Activated effector memory CD4-positive, alpha-beta T cell treated with Interleukin-2 at 50 U/mL for 16 hours (primary cell): ENCODE measurements around the gene RALGPS1.

Source experiments
- DNase-seq: peaks from one replicate; pipeline ENCODE4 v3.0.0-alpha.2; 2020

Gene RALGPS1

GRCh38 chr9:127212453-127212852 lies 297.9 kb downstream of the RALGPS1 start:
- no peak for DNase-seq

GRCh38 chr9:127213859-127214258 lies 299.3 kb downstream of the RALGPS1 start:
- DNase-seq = no peak

- peak; percentile 35 for DNase-seq
These were observed 300.1 kb downstream of the RALGPS1 start for GRCh38 chr9:127214421-127215267.

DNA sequence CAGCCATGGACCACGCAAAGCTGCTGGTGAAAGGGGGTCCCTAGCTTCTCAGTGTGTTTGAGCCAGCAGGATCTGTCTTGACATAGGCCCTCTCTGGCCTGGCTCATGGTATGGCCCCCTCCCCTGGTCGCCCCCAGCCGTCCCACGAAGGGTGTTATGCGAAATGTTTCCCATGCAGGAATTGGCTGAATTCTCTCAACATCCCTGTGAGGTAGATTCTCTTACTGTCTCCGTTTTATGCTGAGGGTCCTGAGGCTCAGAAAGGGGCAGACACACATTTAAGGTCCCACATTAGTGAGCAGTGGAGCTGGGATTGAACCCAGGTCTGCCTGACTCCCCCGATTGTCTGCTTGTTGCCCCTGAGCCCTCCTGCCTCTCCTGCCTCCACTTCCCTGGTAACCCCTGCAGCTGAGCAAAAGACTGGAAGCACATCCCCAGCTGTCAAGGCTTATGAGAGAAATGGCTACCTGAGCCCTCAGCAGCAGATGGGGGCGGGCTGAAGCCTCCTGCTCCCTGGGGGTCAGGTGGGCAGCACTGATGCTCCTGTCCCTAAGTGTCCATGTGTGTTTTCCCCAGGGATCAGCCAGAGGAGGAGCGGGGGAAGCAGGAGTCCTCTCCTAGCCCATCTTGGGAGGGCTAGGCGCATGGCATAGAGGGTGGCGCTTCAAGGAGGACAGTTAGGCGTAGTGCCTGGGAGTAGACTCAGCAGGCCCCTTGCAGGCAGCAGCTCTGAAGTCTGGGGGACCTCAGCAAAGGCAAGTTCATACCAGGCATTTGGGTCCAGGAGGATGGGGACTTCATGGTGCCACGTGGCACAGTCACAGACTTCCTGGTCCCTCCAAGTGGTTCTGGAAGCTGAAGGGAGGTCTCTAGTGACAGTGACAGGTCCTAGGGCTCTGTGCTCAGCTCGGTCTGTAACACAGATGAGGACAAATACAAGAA lies 301.0 kb downstream of the RALGPS1 start:
- DNase-seq = no peak

- DNase-seq = no peak
These were observed 301.8 kb downstream of the RALGPS1 start for GRCh38 chr9:127216210-127216887.

- DNase-seq = no peak
These were observed 302.3 kb downstream of the RALGPS1 start for GRCh38 chr9:127216888-127217217.

DNA sequence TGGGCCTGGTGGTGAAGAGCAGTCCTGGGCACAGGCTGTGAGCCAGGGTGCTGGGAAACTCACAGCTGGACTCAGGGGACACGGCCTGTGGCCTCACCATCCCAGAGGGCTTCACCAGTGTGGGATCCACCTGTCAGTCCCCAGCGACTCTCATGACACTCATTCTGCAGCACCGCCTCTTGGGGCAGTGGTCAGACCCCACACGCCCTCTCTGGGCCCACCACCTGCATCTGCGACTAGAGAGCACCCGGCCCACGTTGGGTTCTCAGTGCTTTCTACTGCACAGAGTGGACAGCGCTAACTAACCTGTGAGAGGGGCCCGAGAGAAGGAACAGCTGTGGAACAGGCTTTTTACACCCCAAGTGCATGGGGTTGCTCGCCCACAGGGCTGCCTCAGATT lies 304.2 kb downstream of the RALGPS1 start:
- DNase-seq = no peak

- no peak for DNase-seq
These were observed 304.9 kb downstream of the RALGPS1 start for GRCh38 chr9:127219520-127219919.

- no peak for DNase-seq
These were observed 307.1 kb downstream of the RALGPS1 start for GRCh38 chr9:127221695-127222094.

GRCh38 chr9:127222388-127223095 lies 308.0 kb downstream of the RALGPS1 start:
- DNase-seq = no peak

- no peak for DNase-seq
These were observed 308.7 kb downstream of the RALGPS1 start for GRCh38 chr9:127223266-127223665.

- no peak for DNase-seq
These were observed 309.2 kb downstream of the RALGPS1 start for GRCh38 chr9:127223810-127224177.

DNA sequence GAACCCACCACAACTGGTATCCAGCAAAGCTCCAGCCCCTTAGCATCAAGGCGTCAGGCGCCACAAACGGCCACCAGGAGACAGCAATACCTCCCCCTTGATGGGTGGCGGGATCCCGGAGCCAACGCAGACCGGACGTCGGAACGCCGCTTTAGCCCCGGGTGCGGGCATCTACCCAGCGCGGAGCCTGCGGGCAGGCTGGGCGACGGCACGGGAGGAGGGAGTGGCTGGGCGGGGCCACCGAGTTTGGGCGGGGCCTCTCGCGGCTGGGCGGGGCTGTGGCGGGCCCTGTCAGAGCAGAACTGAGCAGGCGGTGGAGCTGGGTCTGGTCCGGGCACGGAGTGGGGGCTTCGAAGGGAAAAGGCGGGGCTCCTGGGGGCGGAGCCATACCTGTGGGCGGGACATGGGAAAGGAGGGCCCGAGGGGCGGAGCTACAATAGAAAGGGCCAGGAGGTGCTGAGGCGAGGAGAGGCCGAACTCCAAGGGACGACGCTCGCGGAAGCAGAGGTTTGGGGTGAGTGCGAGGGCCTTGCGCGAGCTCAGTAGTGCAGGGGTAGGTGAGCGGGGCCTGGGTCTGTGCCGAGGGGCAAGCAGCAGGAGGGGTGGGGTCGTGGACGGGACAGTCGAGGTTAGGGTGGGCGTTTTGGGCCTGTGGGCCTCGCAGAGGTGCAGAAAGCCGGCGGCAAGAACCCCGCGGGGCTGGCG lies 309.7 kb downstream of the RALGPS1 start:
- peak; percentile 80 for DNase-seq

GRCh38 chr9:127224883-127225739 lies 310.5 kb downstream of the RALGPS1 start:
- DNase-seq = peak; percentile 90

DNA sequence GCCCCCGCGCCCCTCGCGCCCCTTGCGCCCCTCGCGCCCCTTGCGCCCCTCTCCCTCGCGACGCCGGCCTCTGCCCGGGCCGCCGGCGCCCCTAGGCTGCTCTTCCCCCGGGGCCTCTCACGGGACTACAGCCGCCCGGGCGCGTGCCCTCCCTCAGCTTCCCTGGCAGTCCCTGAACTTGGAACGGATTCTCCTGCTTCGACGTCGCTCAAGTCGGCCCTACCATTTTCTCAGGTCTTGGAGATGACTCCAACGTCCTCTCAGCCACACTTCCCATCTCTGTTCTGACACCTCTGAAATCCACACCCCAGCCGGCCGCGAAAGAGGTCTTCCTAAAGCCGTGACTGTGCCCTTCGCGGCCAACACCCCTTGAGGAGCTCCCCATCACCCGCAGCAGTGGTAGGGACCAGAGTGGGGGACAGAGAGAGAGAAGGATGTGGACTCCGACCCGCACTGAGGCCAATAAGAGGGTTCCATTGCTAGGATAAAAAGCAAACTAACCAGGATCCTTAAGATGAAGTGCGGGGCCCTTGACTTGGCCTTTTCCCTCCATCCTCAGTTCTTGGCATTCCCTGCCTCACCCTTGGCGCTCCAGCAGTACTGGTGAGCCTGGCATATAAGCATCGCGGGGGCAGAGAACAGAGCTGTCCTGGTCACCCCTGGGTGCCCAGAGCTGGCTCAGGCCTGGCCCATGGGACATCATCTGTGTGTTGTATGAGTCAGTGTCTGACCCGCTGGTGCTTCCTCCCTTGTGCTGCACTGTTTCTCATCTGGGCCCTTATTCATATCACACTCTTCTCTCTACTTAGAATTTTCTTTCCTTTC lies 311.4 kb downstream of the RALGPS1 start:
- no peak for DNase-seq

- no peak for DNase-seq
These were observed 315.3 kb downstream of the RALGPS1 start for GRCh38 chr9:127229691-127230417.

- DNase-seq = no peak
These were observed 317.1 kb downstream of the RALGPS1 start for GRCh38 chr9:127231666-127232065.

DNA sequence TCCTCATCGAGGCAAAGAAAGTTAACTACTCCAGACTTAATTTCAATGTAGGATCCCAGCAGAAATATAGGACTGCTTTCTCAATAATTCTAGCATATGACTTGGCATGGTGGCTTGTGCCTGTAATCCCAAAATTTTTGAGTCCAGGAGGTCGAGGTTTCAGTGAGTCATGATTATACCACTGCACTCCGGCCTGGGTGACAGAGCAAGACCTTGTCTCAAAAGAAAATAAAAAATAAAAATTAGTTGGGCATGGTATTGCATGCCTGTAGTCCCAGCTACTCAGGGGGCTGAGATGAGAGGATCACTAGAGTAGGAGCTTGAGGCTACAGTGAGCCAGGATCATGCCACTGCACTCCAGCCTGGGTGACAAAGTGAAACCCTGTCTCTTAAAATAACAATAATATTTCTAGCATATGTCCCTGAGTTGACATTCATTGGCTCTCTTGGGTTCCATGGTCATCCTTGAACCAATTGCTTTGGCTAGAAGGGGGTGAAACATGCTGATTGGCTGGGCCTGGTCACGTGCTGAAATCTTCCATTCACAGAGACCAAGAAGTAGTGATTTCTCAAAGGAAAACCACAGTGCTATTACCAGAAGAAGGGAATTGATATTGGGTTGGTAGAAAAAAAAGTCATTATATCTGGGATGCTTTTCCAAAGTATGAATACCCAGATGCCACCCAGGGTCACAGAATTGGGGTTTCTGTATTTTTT lies 318.4 kb downstream of the RALGPS1 start:
- no peak for DNase-seq

DNA sequence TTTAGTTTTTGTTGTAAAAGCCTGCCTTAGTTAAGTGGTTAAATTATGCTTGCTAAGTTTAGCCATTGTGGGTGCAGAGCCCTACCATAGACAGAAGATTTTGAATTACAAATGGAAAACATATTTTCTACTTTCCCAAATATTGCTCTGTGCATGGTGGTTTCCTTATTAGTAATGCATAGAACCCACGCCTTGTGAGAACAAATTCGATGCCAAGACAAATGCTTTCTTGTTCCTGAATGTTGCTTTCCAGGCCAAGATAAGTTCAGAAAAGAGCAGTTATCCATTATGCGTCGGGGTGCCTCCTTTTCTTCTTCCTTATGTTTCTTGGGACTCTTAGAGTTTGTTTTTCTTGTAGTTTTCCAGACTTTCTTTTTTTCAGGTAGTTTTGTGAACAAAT lies 319.0 kb downstream of the RALGPS1 start:
- DNase-seq = no peak
